ENCODE results near the gene MLPH.

Gene MLPH

GRCh38 chr2:237601453-237602116 lies 114.5 kb downstream of the MLPH start:
- no peak for DNase-seq (ENCODE audit: low read depth, low spot score)

- no peak for DNase-seq (ENCODE audit: low read depth, low spot score)
Observed at GRCh38 chr2:237602409-237602808, 115.4 kb downstream of the MLPH start.

- no peak for DNase-seq (ENCODE audit: low read depth, low spot score)
Observed at GRCh38 chr2:237603049-237603717, 116.1 kb downstream of the MLPH start.

- DNase-seq (ENCODE audit: low read depth, low spot score), result no peak
Observed at GRCh38 chr2:237603718-237604362, 116.8 kb downstream of the MLPH start.

- DNase-seq (ENCODE audit: low read depth, low spot score), result no peak
Observed at GRCh38 chr2:237604391-237604790, 117.3 kb downstream of the MLPH start.

All from brain pericyte (primary cell).